Measurements from ENCODE around the gene SMYD4.

DNA sequence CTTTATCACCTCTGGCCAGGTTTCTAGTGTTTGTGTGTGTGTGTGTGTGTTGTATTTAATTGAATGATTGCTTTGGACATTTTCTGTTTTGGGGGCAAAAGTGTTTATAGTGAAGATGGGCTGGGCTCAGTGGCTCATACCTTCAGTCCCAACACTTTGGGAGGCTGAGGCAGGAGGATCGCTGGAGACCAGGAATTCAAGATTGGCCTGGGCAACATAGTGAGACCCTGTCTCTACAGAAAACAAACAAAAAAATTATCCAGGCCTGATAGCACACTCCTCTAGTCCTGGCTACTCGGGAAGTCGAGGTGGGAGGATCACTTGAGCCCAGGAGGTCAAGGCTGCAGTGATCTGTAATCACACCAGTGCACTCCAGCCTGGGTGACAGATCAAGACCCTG is 37.6 kb upstream of the SMYD4 start:
- TF ChIP-seq, protein P1, sequence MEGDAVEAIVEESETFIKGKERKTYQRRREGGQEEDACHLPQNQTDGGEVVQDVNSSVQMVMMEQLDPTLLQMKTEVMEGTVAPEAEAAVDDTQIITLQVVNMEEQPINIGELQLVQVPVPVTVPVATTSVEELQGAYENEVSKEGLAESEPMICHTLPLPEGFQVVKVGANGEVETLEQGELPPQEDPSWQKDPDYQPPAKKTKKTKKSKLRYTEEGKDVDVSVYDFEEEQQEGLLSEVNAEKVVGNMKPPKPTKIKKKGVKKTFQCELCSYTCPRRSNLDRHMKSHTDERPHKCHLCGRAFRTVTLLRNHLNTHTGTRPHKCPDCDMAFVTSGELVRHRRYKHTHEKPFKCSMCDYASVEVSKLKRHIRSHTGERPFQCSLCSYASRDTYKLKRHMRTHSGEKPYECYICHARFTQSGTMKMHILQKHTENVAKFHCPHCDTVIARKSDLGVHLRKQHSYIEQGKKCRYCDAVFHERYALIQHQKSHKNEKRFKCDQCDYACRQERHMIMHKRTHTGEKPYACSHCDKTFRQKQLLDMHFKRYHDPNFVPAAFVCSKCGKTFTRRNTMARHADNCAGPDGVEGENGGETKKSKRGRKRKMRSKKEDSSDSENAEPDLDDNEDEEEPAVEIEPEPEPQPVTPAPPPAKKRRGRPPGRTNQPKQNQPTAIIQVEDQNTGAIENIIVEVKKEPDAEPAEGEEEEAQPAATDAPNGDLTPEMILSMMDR (conservative IDR thresholded peaks at IDR 0.05), result no peak
- no peak for TF ChIP-seq EZH2 (IDR thresholded peaks at IDR 0.05; ENCODE audit: low read depth)

Measured in PC-9 (cell line).